SK-N-MC (cell line): Measurements from ENCODE around the gene HOXA9.

Experiments used
- DNase-seq: peaks from one replicate; pipeline ENCODE4 v3.0.0-alpha.2; 2011; ENCODE audit warnings: low read depth, low spot score
- H3K27ac ChIP-seq: fragments of 200-600 bp; sonication (generic); 2 replicates; pipeline ENCODE4 v1.5.1; 2016; ENCODE audit warnings: mixed run types
- H3K36me3 ChIP-seq: fragments of 200-600 bp; sonication (generic); 2 replicates; pipeline ENCODE4 v1.6.1; 2017; ENCODE audit warnings: antibody characterized with exemption, low read length, mixed read lengths; ENCODE audit not compliant: insufficient read depth
- H3K4me3 ChIP-seq: fragments of 200-600 bp; sonication (generic); 2 replicates; pipeline ENCODE4 v1.5.1; 2016
- H3K9ac ChIP-seq: fragments of 200-600 bp; sonication (generic); 2 replicates; pipeline ENCODE4 v1.8.0; 2017; ENCODE audit warnings: mixed run types, mixed read lengths; ENCODE audit not compliant: insufficient read length
- H3K9me3 ChIP-seq: fragments of 200-600 bp; sonication (generic); 2 replicates; pipeline ENCODE4 v1.6.1; 2017; ENCODE audit warnings: low read depth, mild to moderate bottlenecking, antibody characterized with exemption, low read length, moderate library complexity, mixed read lengths
- EZH2 ChIP-seq: fragments of 200-600 bp; sonication (generic); IDR thresholded peaks from one replicate; pipeline ENCODE4 v1.6.1; 2017; ENCODE audit warnings: antibody characterized with exemption
- FOXP2 ChIP-seq: optimal IDR thresholded peaks from 2 replicates; pipeline ENCODE3; 2011; ENCODE audit warnings: mild to moderate bottlenecking, moderate library complexity; ENCODE audit not compliant: insufficient read depth; ENCODE audit errors: extremely low read length, control extremely low read depth
- POLR2AphosphoS5 ChIP-seq: IDR thresholded peaks from 2 replicates; pipeline ENCODE4 v1.6.1; 2012; ENCODE audit warnings: mild to moderate bottlenecking, low read depth, low read length, borderline replicate concordance

HOXA9 gene

DNA sequence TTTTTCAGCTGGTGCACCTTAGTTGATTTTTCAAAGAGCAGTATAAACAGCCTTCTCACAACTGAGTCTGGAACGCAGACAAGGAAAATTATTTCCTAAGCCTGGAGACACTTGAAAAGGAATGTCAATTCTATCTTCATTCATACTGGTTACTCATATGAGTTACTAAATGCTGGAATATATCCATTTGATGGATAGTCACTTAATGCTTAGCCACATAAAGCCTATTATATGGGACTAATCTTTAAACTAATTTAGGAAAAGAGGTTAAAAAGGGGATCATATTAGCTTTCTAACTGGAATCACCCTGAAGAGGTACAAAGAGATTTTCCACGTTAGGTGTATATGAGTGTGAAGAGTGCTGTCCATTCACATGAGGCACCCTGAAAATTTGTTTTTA lies 33.1 kb downstream of the HOXA9 start:
- no peak overlapping the region for H3K27ac ChIP-seq
- no peak overlapping the region for H3K9ac ChIP-seq
- no peak for DNase-seq
- no peaks in the 10 kb centered on the region for H3K36me3 ChIP-seq
- H3K9me3 ChIP-seq: no peaks in the 10 kb centered on the region
- no peak overlapping the region for H3K4me3 ChIP-seq
- TF ChIP-seq EZH2 (no peak), POLR2AphosphoS5 (no peak), FOXP2 (no peak)

DNA sequence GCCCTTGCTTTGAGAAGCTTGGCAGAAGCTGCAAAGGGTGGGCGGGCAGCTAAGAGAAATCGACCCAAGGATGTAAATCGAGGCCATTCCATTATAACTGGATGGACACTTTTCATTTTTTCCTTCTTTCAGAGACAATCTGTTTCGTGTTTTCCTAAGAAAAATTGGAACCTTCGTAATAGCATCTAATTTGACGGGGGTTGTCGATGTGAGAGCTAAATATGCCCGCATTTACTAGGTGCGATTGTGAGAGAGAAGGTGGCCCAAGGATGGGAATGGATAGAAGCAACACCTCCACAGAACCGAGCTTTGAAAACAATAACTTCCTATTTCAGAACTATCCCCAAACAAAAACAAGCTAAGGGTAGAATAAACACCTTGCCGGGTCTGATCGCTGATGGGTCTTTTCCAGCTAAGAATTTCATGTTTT lies 33.9 kb downstream of the HOXA9 start:
- Histone ChIP-seq H3K36me3 (no peaks in the 10 kb centered on the region), H3K9ac (peak overlapping the region; percentile 66), H3K9me3 (no peaks in the 10 kb centered on the region), H3K4me3 (peak overlapping the region; percentile 87), H3K27ac (no peak overlapping the region)
- no peak for DNase-seq
- TF ChIP-seq POLR2AphosphoS5: no peak
- TF ChIP-seq FOXP2: no peak
- TF ChIP-seq EZH2: no peak

DNA sequence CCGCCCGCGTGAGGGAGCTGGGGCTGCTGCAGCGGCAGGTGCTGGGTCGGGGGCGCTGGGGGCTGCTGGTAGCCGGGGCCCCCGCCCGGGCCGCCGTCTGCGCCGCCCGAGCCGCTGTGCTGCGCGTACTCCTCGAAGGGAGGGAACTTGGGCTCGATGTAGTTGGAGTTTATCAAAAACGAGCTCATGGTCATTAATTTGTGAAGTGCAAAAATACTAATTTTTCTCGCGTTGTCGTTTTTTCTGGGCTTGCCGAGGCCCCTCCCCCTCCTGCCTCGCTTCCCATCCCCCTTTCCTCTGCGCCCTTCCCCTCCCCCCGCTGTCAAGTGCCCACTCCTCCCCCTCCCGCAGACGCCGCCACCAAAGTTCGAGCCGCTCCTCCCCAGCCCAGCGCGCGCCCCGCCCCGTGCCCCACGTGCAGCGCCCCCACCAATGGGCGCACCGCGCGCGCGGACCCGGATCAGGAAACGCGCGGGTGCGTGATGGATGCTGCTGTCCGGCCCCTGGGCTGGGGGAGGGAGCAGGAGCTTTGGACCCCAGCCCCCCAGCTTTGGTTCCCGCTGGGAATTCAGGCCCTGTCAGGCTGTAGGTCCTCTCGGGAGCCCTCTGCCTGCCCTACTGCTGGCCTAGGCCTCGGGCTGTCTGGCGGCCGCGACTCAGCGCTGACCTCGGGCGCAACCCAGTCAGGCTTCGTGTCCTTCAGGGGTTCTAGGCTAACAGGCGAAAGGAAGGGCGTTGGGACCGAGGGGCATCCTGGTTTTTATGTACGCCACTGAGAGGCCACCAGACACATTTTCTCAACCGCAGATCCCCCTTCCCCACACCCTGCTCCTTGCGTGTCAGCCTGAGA lies 34.6 kb downstream of the HOXA9 start, which contains the start of gene HOXA4:
Gene HOXA4, minus strand, starts transcription at position 218 of the 850 bp plus-strand sequence. Its CDS starts 24 bp downstream, at position 194.
- H3K9ac ChIP-seq: peak within 1 kb of the TSS; percentile 66
- TF ChIP-seq POLR2AphosphoS5: no peak; the same call in 1 of the 2 replicates
- TF ChIP-seq FOXP2: no peak
- no peak for TF ChIP-seq EZH2
- no peaks in the 10 kb centered on the region for H3K36me3 ChIP-seq
- H3K9me3 ChIP-seq: no peaks in the 10 kb centered on the region
- peak within 1 kb of the TSS; percentile 87 for H3K4me3 ChIP-seq
- DNase-seq: no peak
- no peak within 1 kb of the TSS for H3K27ac ChIP-seq

DNA sequence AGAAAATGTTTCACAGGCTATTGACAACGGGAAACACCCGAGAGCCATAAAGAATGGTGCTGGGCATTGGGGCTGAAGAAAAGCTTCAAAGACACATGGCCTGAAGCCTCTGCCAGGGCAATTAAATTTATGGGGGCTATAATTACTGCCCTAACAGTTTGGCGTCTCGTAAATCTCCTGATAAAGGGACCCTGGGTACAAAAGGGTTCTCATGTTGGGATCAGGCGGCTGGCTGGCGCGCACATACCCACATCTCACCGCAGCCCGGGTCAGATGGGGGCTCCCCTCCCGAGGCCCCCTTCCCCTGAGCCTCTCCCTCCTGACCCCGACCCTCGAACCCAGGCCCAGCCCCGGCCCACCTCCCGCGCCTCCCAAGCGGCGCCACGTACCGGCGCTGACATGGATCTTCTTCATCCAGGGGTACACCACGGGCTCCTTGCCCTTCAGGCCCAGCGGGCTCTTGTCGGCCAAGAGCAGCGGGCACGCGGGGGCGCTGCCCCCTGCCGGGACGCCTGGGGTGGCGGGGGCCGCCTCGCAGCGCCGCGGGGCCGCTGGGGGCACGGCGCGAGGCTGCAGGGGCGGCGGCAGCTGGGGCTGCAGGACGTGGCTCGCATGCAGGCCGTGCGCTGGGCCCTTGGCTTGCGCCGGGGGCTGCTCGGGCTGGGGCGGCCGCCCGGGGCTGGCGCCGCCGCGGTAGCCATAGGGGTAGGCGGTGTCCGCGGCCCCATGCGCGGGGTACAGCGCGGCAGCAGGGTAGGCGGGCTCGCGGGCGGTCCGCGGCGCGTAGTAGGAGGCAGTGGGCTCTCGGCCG lies 35.4 kb downstream of the HOXA9 start:
- no peak for TF ChIP-seq EZH2
- TF ChIP-seq POLR2AphosphoS5: no peak
- TF ChIP-seq FOXP2: no peak
- H3K36me3 ChIP-seq: no peaks in the 10 kb centered on the region
- H3K9ac ChIP-seq: no peak overlapping the region
- no peaks in the 10 kb centered on the region for H3K9me3 ChIP-seq
- no peak for DNase-seq
- H3K4me3 ChIP-seq: peak overlapping the region; percentile 87
- no peak overlapping the region for H3K27ac ChIP-seq

DNA sequence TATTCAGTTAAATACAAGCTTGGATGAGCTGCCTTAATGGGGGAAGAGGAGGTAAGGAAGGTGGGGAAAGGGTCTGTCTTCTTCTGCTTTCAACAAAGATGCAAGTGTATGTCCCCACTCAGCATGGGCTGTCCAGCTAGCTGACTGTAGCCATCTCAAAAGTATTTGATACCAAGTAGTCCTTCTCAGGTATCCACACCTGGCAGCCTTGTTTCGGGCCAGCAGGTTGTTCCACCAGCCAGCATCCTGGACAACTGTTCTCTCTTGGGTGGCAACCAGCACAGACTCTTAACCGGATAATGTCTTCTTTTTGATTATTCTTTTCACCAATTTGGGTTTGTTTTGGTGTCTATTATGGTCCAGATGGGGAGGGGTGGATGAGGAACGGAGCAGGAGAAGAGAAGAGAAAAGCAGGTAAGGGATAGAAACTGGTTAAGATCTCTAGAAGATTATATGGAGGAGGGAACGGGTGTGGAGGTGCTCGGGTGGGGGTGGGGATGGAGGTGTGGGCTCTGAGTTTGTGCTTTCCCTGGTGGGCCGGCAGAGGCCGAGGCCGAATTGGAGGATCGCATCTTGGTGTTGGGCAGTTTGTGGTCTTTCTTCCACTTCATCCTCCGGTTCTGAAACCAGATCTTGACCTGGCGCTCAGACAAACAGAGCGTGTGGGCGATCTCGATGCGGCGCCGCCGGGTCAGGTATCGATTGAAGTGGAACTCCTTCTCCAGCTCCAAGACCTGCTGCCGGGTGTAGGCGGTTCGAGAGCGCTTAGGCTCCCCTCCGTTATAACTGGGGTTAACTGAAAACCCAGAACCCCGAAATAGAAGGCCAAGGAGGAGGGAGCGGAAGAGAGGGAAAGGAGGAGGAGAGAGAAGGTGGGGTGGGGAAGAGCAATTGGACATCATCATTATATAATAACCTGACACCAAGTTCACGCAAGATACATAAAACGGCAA lies 36.3 kb downstream of the HOXA9 start:
- H3K27ac ChIP-seq: no peak overlapping the region
- no peaks in the 10 kb centered on the region for H3K36me3 ChIP-seq
- no peak for DNase-seq
- H3K4me3 ChIP-seq: no peak overlapping the region
- H3K9ac ChIP-seq: no peak overlapping the region
- H3K9me3 ChIP-seq: no peaks in the 10 kb centered on the region
- TF ChIP-seq FOXP2: no peak
- TF ChIP-seq EZH2: peak; percentile 8

DNA sequence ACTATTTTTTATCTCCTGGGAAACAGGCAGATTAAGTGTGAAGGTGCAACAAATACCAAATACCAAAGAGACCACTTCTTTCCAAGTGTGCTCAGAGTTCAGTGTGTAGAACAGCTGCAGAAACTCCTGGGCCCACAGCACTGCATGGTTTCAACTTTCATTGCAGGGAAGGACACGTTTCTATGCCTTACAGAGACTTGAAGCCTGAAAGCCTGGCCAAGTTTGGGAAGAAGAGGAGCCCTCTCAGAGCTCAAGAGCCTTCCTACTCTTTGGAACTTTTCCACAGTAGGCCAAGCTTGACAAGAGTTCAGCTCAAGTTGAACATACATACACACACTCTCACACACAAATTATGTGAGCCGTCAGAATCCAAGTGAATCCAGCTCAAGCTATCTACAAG lies 37.3 kb downstream of the HOXA9 start:
- no peak overlapping the region for H3K9ac ChIP-seq
- TF ChIP-seq POLR2AphosphoS5 (no peak), FOXP2 (no peak), EZH2 (no peak)
- H3K4me3 ChIP-seq: no peak overlapping the region
- no peak for DNase-seq
- no peak overlapping the region for H3K27ac ChIP-seq
- no peaks in the 10 kb centered on the region for H3K36me3 ChIP-seq
- H3K9me3 ChIP-seq: no peaks in the 10 kb centered on the region

DNA sequence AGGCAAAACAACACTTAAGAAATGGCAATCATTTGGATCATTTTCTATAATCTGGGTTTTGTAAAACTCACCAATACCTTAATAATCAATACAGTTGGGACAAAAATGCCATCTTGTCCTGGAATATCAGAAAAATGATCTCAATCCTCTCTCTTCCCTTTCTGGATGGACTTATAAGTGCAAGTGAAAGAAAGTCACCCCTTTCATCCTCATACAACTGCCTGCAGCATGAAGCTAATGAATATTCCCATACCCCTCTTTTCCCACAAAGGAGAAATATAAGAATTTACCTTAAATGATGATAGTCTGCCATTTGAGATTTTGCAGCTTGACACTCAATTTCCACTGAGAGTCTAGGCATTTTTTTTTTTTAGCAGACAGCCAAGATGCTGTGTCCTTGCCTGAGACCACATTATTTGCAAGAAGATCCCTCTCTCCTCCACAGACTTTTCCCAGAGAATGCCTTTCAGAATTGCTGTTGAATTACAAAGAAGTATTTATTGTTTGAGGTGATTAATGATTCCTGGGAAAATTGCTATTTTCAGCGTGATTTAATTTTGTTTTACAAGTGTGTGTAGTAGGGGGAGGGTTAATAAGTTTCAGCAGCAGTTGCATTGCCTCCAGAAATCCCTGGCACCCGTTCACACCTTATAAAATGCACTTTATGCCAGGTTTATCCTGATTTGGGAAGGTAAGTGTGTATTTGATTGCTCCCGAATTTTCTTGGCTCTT lies 38.6 kb downstream of the HOXA9 start:
- Histone ChIP-seq H3K9me3 (no peaks in the 10 kb centered on the region), H3K27ac (no peak overlapping the region), H3K9ac (no peak overlapping the region), H3K4me3 (no peak overlapping the region), H3K36me3 (no peaks in the 10 kb centered on the region)
- no peak for DNase-seq
- TF ChIP-seq EZH2: no peak
- TF ChIP-seq POLR2AphosphoS5: no peak
- no peak for TF ChIP-seq FOXP2
